Measurements from ENCODE around the gene AFM.

GRCh38 chr4:73439445-73439844 lies 42.1 kb upstream of the AFM start:
- TF ChIP-seq CTCF (IDR thresholded peaks at IDR 0.05) (no peak), POLR2A (IDR thresholded peaks at IDR 0.05) (no peak)
